Measurements from ENCODE around the gene GOLM1. TPM values are rescaled to one million over a fixed set of nuclear protein-coding genes. Genes with fewer than 3 reads are reported as not detected.

Gene GOLM1
- total and polyA plus RNA-seq, 10 of the 15 experiments (the other 5 are each of a cell fraction or from before 2014, with no cell fraction given), result 0.41 to 25.9 (median 18.7) TPM

DNA sequence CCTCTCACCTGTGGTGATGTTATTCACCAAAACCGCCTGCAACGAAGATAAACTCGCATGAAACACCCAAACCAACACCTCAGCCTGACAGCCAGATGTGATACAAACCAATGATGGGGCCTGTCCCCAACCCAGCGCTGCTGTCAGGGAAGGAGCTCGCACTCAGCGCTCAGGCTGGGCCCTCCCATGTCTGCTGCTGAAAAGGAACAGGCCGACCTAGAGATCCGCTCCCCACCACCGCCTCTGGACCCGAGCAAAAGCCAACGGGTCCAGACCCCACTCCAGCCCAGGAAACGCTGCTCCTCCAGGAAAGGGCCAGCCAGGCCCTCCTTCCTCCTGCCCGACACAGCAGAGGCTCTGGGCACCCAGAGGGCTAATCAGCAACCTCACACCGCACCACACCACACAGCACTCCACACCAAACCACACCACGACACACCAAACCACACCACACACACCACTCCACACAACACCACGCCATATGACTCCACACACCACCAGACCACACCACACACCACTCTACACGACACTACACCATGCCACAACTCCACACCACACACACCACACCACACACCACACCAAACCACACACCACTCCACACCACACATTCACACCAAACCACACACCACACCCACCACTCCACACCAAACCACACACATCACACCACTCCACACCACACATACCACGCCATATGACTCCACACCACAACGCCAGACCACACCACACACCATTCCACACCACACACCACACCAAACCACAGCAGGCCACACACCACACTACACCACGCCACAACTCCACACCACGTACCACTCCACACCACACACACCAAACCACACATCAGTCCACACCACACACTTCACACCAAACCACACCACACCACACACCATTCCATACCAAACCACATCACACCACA, 46.5 kb downstream of the GOLM1 start:
- RAD21 ChIA-PET (ENCODE audit: unreplicated experiment), result no interaction called here
- Histone ChIP-seq H3K36me3 (ENCODE audit: control insufficient read depth in 2 of 2, insufficient read depth in 2 of 2, low read length in 1 of 2) (no peaks in the 10 kb centered on the region), H3K79me2 (ENCODE audit: control insufficient read depth, insufficient read depth, low read length) (no peaks in the 10 kb centered on the region), H3K27me3 (replicated peaks in 1 of 2; ENCODE audit: control insufficient read depth in 2 of 2, insufficient read depth in 2 of 2, low read length in 1 of 2) (no peaks in the 10 kb centered on the region), H2AFZ (ENCODE audit: control insufficient read depth, low read depth, low read length) (no peak overlapping the region), H3K9ac (ENCODE audit: control insufficient read depth, insufficient read depth, low read length) (no peak overlapping the region), H3K4me3 (no peak overlapping the region), H3K4me1 (ENCODE audit: control insufficient read depth, insufficient read depth, low read length) (no peaks in the 10 kb centered on the region), H3K27ac (ENCODE audit: control insufficient read depth, insufficient read depth) (no peak overlapping the region), H3K9me3 (replicated peaks; ENCODE audit: control insufficient read depth, insufficient read depth, low read length) (no peaks in the 10 kb centered on the region; the same call in 2 of the 3 replicates), H4K20me1 (ENCODE audit: control insufficient read depth, insufficient read depth) (no peaks in the 10 kb centered on the region), H3K4me2 (ENCODE audit: control insufficient read depth, insufficient read depth) (no peak overlapping the region)
- DNase-seq (ENCODE audit: low read depth, low spot score) (no peak), ATAC-seq (0 out of 3 replicates have a peak, but pooled peaks have one; percentile 15), FAIRE-seq (peak; percentile 68)
- intact Hi-C loops (cut with micrococcal nuclease; ENCODE audit: unreplicated experiment) (no loop called here), in situ Hi-C loops (cut with MboI) (no loop called here)
- WGBS (ENCODE audit: insufficient coverage, insufficient replicate concordance, low lambda C conversion rate, missing lambda C conversion rate), result 76% methylated on average over 20 of the region's 21 CpGs
- CTCF ChIA-PET, result interaction anchor here (0.9 kb wide), 1 partner anchor 15 kb away, joined by 3 read pairs; no protein-coding TSS in a partner anchor
- POLR2A ChIA-PET, result no interaction called here
- SMC1A ChIA-PET (ENCODE audit: uncharacterized antibody, unreplicated experiment), result no interaction called here
- BruUV-seq (replicated peaks), result no TSS peak
- TF ChIP-seq BCL11A (IDR thresholded peaks at IDR 0.05; ENCODE audit: low read depth, low read length) (no peak), JUNB (IDR thresholded peaks at IDR 0.05) (no peak), SMC3 (IDR thresholded peaks at IDR 0.05; ENCODE audit: borderline replicate concordance, low read length) (no peak), EZH2 (IDR thresholded peaks at IDR 0.05; ENCODE audit: borderline replicate concordance, control insufficient read depth, low read depth, low read length) (no peak), LARP7 (IDR thresholded peaks at IDR 0.05) (no peak), KAT2A (conservative IDR thresholded peaks at IDR 0.05; ENCODE audit: control insufficient read depth, low read depth, low read length) (no peak), HCFC1 (IDR thresholded peaks at IDR 0.05; ENCODE audit: low read length) (no peak), TBL1XR1 (IDR thresholded peaks at IDR 0.05; ENCODE audit: low read depth, low read length) (no peak), RBBP5 (conservative IDR thresholded peaks at IDR 0.05) (no peak), SIX5 (IDR thresholded peaks at IDR 0.05; ENCODE audit: low read depth, low read length, severe bottlenecking) (no peak)
- TF ChIP-seq, protein P1, sequence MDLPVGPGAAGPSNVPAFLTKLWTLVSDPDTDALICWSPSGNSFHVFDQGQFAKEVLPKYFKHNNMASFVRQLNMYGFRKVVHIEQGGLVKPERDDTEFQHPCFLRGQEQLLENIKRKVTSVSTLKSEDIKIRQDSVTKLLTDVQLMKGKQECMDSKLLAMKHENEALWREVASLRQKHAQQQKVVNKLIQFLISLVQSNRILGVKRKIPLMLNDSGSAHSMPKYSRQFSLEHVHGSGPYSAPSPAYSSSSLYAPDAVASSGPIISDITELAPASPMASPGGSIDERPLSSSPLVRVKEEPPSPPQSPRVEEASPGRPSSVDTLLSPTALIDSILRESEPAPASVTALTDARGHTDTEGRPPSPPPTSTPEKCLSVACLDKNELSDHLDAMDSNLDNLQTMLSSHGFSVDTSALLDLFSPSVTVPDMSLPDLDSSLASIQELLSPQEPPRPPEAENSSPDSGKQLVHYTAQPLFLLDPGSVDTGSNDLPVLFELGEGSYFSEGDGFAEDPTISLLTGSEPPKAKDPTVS (IDR thresholded peaks at IDR 0.05; ENCODE audit: low read depth, low read length), result no peak
- TF ChIP-seq, protein P2, sequence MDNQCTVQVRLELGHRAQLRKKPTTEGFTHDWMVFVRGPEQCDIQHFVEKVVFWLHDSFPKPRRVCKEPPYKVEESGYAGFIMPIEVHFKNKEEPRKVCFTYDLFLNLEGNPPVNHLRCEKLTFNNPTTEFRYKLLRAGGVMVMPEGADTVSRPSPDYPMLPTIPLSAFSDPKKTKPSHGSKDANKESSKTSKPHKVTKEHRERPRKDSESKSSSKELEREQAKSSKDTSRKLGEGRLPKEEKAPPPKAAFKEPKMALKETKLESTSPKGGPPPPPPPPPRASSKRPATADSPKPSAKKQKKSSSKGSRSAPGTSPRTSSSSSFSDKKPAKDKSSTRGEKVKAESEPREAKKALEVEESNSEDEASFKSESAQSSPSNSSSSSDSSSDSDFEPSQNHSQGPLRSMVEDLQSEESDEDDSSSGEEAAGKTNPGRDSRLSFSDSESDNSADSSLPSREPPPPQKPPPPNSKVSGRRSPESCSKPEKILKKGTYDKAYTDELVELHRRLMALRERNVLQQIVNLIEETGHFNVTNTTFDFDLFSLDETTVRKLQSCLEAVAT (IDR thresholded peaks at IDR 0.05), result peak; percentile 55; the same call in 1 of the 2 replicates
- TF ChIP-seq, protein P3, sequence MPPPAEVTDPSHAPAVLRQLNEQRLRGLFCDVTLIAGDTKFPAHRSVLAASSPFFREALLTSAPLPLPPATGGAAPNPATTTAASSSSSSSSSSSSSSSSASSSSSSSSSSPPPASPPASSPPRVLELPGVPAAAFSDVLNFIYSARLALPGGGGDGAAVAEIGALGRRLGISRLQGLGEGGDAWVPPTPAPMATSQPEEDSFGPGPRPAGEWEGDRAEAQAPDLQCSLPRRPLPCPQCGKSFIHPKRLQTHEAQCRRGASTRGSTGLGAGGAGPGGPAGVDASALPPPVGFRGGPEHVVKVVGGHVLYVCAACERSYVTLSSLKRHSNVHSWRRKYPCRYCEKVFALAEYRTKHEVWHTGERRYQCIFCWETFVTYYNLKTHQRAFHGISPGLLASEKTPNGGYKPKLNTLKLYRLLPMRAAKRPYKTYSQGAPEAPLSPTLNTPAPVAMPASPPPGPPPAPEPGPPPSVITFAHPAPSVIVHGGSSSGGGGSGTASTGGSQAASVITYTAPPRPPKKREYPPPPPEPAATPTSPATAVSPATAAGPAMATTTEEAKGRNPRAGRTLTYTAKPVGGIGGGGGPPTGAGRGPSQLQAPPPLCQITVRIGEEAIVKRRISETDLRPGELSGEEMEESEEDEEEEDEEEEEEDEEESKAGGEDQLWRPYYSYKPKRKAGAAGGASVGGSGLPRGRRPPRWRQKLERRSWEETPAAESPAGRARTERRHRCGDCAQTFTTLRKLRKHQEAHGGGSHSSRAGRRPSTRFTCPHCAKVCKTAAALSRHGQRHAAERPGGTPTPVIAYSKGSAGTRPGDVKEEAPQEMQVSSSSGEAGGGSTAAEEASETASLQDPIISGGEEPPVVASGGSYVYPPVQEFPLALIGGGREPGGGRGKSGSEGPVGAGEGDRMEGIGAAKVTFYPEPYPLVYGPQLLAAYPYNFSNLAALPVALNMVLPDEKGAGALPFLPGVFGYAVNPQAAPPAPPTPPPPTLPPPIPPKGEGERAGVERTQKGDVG (CRISPR knock-in tag; IDR thresholded peaks at IDR 0.05), result no peak
